ENCODE data around the gene LIN37. TPM values are rescaled to one million over a fixed set of nuclear protein-coding genes. Genes with fewer than 3 reads are reported as not detected.

LIN37 gene
- total RNA-seq, 4 donors from 2014 or later = 7.5 to 12.2 (median 10.0) TPM

DNA sequence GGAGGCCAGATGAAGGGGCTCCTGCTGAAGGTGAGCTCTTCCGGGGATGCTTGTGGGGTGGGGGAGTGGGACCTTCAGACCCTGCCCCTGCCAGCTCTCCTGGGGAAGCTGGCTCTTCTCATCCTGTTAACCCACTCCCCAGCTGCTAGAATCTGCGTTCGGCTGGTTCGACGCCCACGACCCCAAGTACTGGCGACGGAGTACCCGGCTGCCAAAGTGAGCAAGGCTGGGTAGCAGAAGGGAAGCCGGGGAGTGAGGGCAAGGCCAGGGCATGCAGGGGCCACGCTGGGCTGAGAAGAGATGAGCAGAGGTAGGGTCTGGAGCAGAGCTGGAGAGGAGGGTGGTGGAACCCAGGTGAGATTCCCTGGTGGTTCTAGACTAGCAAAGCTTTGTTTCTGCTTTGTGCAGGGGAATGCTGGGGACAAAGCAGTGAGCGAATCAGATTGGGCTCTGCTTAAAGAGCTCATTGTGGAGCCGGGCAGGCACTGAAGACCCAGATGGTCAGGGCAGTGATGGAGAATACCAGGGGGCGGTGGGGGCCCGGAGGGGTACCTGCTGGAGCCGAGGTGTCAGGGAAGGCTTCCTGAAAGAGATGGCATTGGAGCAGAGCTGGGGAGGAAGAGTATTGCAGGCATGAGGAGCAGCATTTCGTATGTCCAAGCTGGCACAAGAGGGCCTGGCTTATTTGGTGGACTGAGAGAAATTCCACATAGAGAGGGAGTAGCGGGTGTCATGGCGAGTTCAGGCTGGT lies 20.2 kb upstream of the LIN37 start:
- TF ChIP-seq CTCF (IDR thresholded peaks at IDR 0.05; ENCODE audit: low read depth) = no peak

DNA sequence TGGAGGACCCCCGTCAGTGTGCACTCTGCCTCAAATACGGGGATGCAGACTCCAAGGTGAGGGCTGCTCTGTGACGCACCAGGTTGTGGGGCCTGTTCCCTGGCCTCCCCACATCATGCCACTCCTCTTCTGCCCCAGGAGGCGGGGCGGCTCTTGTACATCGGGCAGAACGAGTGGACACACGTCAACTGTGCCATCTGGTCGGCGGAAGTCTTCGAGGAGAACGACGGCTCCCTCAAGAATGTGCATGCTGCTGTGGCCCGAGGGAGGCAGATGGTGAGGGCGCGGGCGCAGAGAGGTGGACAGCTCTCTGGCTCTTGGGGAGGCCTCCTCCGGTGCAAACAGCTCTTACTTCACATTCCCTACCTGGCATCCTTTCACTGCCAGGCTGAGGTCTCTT lies 19.4 kb upstream of the LIN37 start:
- TF ChIP-seq CTCF (IDR thresholded peaks at IDR 0.05; ENCODE audit: low read depth) = no peak

DNA sequence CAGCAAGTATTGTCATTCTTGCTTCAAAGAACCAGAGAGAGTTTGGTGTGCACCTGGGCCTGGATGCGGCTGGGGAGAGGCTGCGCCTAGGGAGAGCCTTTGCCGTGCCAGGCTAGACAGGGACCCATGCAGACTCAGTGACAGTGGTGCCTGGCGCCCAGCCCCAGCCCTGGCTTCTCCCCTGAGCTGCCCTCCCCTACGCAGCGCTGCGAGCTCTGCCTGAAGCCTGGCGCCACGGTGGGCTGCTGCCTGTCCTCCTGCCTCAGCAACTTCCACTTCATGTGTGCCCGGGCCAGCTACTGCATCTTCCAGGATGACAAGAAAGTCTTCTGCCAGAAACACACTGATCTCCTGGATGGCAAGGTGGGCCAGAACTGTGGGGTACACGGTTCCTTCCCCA lies 18.6 kb upstream of the LIN37 start:
- no peak for TF ChIP-seq CTCF (IDR thresholded peaks at IDR 0.05; ENCODE audit: low read depth)

DNA sequence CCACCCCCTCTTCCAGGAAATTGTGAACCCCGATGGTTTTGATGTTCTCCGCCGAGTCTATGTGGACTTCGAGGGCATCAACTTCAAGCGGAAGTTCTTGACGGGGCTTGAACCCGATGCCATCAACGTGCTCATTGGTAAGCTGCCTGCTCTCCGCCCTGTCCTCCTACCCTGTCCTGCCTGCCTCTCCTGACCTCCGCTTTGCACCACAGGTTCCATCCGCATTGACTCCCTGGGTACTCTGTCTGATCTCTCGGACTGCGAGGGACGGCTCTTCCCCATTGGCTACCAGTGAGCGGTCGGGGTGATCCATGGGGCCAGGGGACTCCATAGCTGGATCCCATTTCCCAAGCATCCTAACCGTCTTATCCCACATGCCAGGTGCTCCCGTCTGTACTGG lies 18.1 kb upstream of the LIN37 start:
- TF ChIP-seq CTCF (IDR thresholded peaks at IDR 0.05; ENCODE audit: low read depth) = no peak

DNA sequence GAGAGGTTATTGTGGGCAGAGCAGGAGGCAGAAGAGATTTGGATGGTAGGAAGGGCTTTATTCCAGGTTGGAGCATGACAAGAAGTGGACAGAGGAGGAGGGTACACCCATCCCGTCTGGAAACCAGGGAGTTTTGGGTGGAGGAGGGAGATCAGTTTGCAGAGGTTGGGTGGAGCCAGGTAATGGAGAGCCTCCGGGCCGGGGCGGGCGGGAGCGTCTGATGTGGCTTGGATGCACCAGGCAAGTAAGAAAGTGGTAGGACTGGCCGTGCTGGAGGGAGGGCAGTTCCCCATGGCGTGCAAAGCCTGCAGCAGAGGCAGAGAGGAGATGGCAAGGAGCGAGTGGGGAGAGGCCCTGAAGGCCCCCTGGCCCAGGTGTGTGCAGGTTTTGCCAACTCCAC lies 17.0 kb upstream of the LIN37 start:
- TF ChIP-seq CTCF (IDR thresholded peaks at IDR 0.05; ENCODE audit: low read depth) = no peak

GRCh38 chr19:35731779-35732405 lies 16.5 kb upstream of the LIN37 start:
- TF ChIP-seq CTCF (IDR thresholded peaks at IDR 0.05; ENCODE audit: low read depth) = no peak

DNA sequence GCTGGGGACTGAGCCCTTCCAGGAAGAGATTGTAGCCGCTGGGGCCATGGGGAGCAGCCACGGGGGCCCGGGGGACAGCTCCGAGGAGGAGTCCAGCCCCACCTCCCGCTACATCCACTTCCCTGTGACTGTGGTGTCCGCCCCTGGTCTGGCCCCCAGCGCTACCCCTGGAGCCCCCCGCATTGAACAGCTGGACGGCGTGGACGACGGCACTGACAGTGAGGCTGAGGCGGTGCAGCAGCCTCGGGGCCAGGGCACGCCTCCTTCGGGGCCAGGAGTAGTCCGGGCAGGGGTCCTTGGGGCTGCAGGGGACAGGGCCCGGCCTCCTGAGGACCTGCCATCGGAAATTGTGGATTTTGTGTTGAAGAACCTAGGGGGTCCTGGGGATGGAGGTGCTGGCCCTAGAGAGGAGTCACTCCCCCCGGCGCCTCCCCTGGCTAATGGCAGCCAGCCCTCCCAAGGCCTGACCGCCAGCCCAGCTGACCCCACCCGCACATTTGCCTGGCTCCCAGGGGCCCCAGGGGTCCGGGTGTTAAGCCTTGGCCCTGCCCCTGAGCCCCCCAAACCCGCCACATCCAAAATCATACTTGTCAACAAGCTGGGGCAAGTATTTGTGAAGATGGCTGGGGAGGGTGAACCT lies 15.7 kb upstream of the LIN37 start:
- TF ChIP-seq CTCF (IDR thresholded peaks at IDR 0.05; ENCODE audit: low read depth) = no peak
